CD8-positive, alpha-beta memory T cell (primary cell): Measurements from ENCODE around the gene SNTG2. TPM values are rescaled to one million over a fixed set of nuclear protein-coding genes. Genes with fewer than 3 reads are reported as not detected.

Experiments used
- CTCF ChIA-PET: fragments of 350-600 bp; sonication (Branson Sonifier 250); formaldehyde crosslinking; loops from one replicate; lab custom pipeline; 2021; ENCODE audit warnings: antibody characterized with exemption; lab: Charles Lee
- POLR2A ChIA-PET: fragments of 350-600 bp; sonication (Branson Sonifier 250); formaldehyde crosslinking; loops from one replicate; lab custom pipeline; 2021; ENCODE audit warnings: antibody characterized with exemption; lab: Charles Lee
- DNase-seq, 5 donors: peaks; one replicate each; pipeline versions ENCODE4 v3.0.0 to v3.0.0-alpha.2; 2020 to 2022; ENCODE audit warnings: mixed read lengths in 1 of 5
- H3K27ac ChIP-seq: one replicate; pipeline ENCODE4 v1.7.0; 2013; ENCODE audit warnings: low read depth, mild to moderate bottlenecking, low read length, moderate library complexity
- H3K27me3 ChIP-seq: 2 replicates; pipeline ENCODE4 v1.7.0; 2013; ENCODE audit warnings: low read length, mild to moderate bottlenecking; ENCODE audit not compliant: insufficient read depth, poor library complexity, severe bottlenecking
- H3K36me3 ChIP-seq: 2 replicates; pipeline ENCODE4 v1.7.0; 2013; ENCODE audit warnings: mild to moderate bottlenecking, low read length, moderate library complexity; ENCODE audit not compliant: insufficient read depth
- H3K4me1 ChIP-seq: 2 replicates; pipeline ENCODE4 v1.7.0; 2013; ENCODE audit warnings: mild to moderate bottlenecking, low read length, moderate library complexity; ENCODE audit not compliant: insufficient read depth
- H3K4me3 ChIP-seq: 2 replicates; pipeline ENCODE4 v1.7.0; 2013; ENCODE audit warnings: mild to moderate bottlenecking, low read length
- H3K9me3 ChIP-seq: 2 replicates; pipeline ENCODE4 v1.7.0; 2013; ENCODE audit warnings: mild to moderate bottlenecking, low read length
- H3K27ac Mint-ChIP-seq, 8 donors: one replicate each; pipeline ENCODE4 v1.8.0; 2020 to 2021; ENCODE audit warnings: mixed read lengths in 8 of 8, mild to moderate bottlenecking in 6 of 8, inconsistent platforms in 3 of 8, moderate library complexity in 3 of 8
- H3K27me3 Mint-ChIP-seq, 2 donors: one replicate each; pipeline ENCODE4 v1.8.0; 2020 to 2021; ENCODE audit warnings: mixed read lengths in 2 of 2, mild to moderate bottlenecking in 1 of 2, moderate library complexity in 1 of 2
- H3K36me3 Mint-ChIP-seq, 3 donors: one replicate each; pipeline ENCODE4 v1.8.0; 2020 to 2021; ENCODE audit warnings: mixed read lengths in 3 of 3, inconsistent platforms in 1 of 3, mild to moderate bottlenecking in 1 of 3
- H3K4me1 Mint-ChIP-seq, 3 donors: one replicate each; pipeline ENCODE4 v1.8.0; 2020 to 2021; ENCODE audit warnings: mixed read lengths in 3 of 3, inconsistent platforms in 1 of 3, mild to moderate bottlenecking in 1 of 3
- H3K4me3 Mint-ChIP-seq, 7 donors: one replicate each; pipeline ENCODE4 v1.8.0; 2020 to 2021; ENCODE audit warnings: mixed read lengths in 7 of 7, mild to moderate bottlenecking in 6 of 7, moderate library complexity in 4 of 7, inconsistent platforms in 2 of 7
- H3K9me3 Mint-ChIP-seq, 5 donors: one replicate each; pipeline ENCODE4 v1.8.0; 2020 to 2022; ENCODE audit warnings: mixed read lengths in 5 of 5, mild to moderate bottlenecking in 3 of 5, moderate library complexity in 2 of 5, inconsistent platforms in 1 of 5
- polyA plus RNA-seq: library from polyadenylated mRNA; unstranded; fragments of 300-500 nt; fragmentation: Illumina TruSeq; gene quantifications from one replicate; pipeline ENCODE4 v1.2.3, GENCODE V29; 2021
- total RNA-seq, 2 experiments: library from RNA; stranded (reverse); gene quantifications; one replicate each; pipeline ENCODE4 v1.2.3, GENCODE V29; 2021

The SNTG2 gene
- total and polyA plus RNA-seq, 3 experiments from 2014 or later: 0.30 to 1.7 (median 1.3) TPM

GRCh38 chr2:929925-930324, 20.7 kb upstream of the SNTG2 start:
- Mint-ChIP-seq H3K27ac (no peak overlapping the region), H3K4me1 (no peaks in the 10 kb centered on the region), H3K36me3 (no peaks in the 10 kb centered on the region), H3K4me3 (no peak overlapping the region), H3K9me3 (no peaks in the 10 kb centered on the region), H3K27me3 (peaks cover 4 to 5% of the 10 kb centered on the region in 2 donors)
- CTCF ChIA-PET: no interaction called here
- POLR2A ChIA-PET: no interaction called here
- no peak for DNase-seq
- H3K9me3 ChIP-seq: no peaks in the 10 kb centered on the region
- no peaks in the 10 kb centered on the region for H3K36me3 ChIP-seq
- no peak overlapping the region for H3K4me3 ChIP-seq
- H3K4me1 ChIP-seq: no peaks in the 10 kb centered on the region
- no peaks in the 10 kb centered on the region for H3K27me3 ChIP-seq
- no peak overlapping the region for H3K27ac ChIP-seq

GRCh38 chr2:930935-931334, 19.7 kb upstream of the SNTG2 start:
- Histone ChIP-seq H3K27me3 (no peaks in the 10 kb centered on the region), H3K27ac (no peak overlapping the region), H3K36me3 (no peaks in the 10 kb centered on the region), H3K4me1 (no peaks in the 10 kb centered on the region), H3K9me3 (no peaks in the 10 kb centered on the region), H3K4me3 (no peak overlapping the region)
- DNase-seq: no peak
- H3K4me1 Mint-ChIP-seq: no peaks in the 10 kb centered on the region
- H3K27ac Mint-ChIP-seq: no peak overlapping the region
- H3K4me3 Mint-ChIP-seq: no peak overlapping the region
- no peaks in the 10 kb centered on the region for H3K9me3 Mint-ChIP-seq
- ChIA-PET POLR2A (no interaction called here), CTCF (no interaction called here)
- H3K36me3 Mint-ChIP-seq: no peaks in the 10 kb centered on the region
- H3K27me3 Mint-ChIP-seq: peaks cover 0 to 3% of the 10 kb centered on the region in 2 donors

- Histone ChIP-seq H3K4me3 (no peak overlapping the region), H3K27me3 (no peaks in the 10 kb centered on the region), H3K9me3 (no peaks in the 10 kb centered on the region), H3K4me1 (no peaks in the 10 kb centered on the region), H3K36me3 (no peaks in the 10 kb centered on the region), H3K27ac (no peak overlapping the region)
- Mint-ChIP-seq H3K9me3 (no peaks in the 10 kb centered on the region), H3K4me3 (no peak overlapping the region), H3K4me1 (no peaks in the 10 kb centered on the region), H3K36me3 (no peaks in the 10 kb centered on the region), H3K27ac (no peak overlapping the region), H3K27me3 (peaks cover 0 to 2% of the 10 kb centered on the region in 2 donors)
- ChIA-PET CTCF (no interaction called here), POLR2A (no interaction called here)
- no peak for DNase-seq
These were observed 18.1 kb upstream of the SNTG2 start for GRCh38 chr2:932320-933115.

GRCh38 chr2:933734-934295, 16.8 kb upstream of the SNTG2 start:
- no peaks in the 10 kb centered on the region for H3K4me1 Mint-ChIP-seq
- CTCF ChIA-PET: no interaction called here

GRCh38 chr2:937530-937929, 13.1 kb upstream of the SNTG2 start:
- Histone ChIP-seq H3K36me3 (no peaks in the 10 kb centered on the region), H3K9me3 (no peaks in the 10 kb centered on the region), H3K4me3 (no peak overlapping the region), H3K27ac (no peak overlapping the region), H3K4me1 (no peaks in the 10 kb centered on the region), H3K27me3 (no peaks in the 10 kb centered on the region)
- peaks cover 0 to 6% of the 10 kb centered on the region in 2 donors for H3K27me3 Mint-ChIP-seq
- no peak for DNase-seq
- H3K9me3 Mint-ChIP-seq: no peaks in the 10 kb centered on the region
- POLR2A ChIA-PET: no interaction called here
- no peaks in the 10 kb centered on the region for H3K36me3 Mint-ChIP-seq
- H3K4me3 Mint-ChIP-seq: no peak overlapping the region
- H3K4me1 Mint-ChIP-seq: no peaks in the 10 kb centered on the region
- CTCF ChIA-PET: no interaction called here
- H3K27ac Mint-ChIP-seq: no peak overlapping the region

More at GRCh38 chr2:933734-934295, 16.8 kb upstream of the SNTG2 start:
- H3K9me3 Mint-ChIP-seq: no peaks in the 10 kb centered on the region
- H3K27ac Mint-ChIP-seq: no peak overlapping the region
- Histone ChIP-seq H3K36me3 (no peaks in the 10 kb centered on the region), H3K27me3 (no peaks in the 10 kb centered on the region), H3K27ac (no peak overlapping the region), H3K4me3 (no peak overlapping the region), H3K4me1 (no peaks in the 10 kb centered on the region), H3K9me3 (no peaks in the 10 kb centered on the region)
- POLR2A ChIA-PET: no interaction called here
- no peaks in the 10 kb centered on the region for H3K36me3 Mint-ChIP-seq
- peaks cover 2 to 3% of the 10 kb centered on the region in 2 donors for H3K27me3 Mint-ChIP-seq
- H3K4me3 Mint-ChIP-seq: no peak overlapping the region
- no peak for DNase-seq

GRCh38 chr2:938181-939005, 12.3 kb upstream of the SNTG2 start:
- no peaks in the 10 kb centered on the region for H3K27me3 ChIP-seq
- H3K36me3 ChIP-seq: no peaks in the 10 kb centered on the region
- Mint-ChIP-seq H3K4me3 (no peak overlapping the region), H3K27ac (no peak overlapping the region), H3K9me3 (no peaks in the 10 kb centered on the region), H3K4me1 (no peaks in the 10 kb centered on the region), H3K27me3 (peaks cover 0 to 6% of the 10 kb centered on the region in 2 donors), H3K36me3 (no peaks in the 10 kb centered on the region)
- no peak overlapping the region for H3K27ac ChIP-seq
- H3K4me1 ChIP-seq: no peaks in the 10 kb centered on the region
- no peak for DNase-seq
- CTCF ChIA-PET: no interaction called here
- POLR2A ChIA-PET: no interaction called here
- H3K4me3 ChIP-seq: no peak overlapping the region
- H3K9me3 ChIP-seq: no peaks in the 10 kb centered on the region

- H3K27ac Mint-ChIP-seq: no peak overlapping the region
- CTCF ChIA-PET: no interaction called here
- no peak overlapping the region for H3K4me3 Mint-ChIP-seq
- H3K4me1 Mint-ChIP-seq: no peaks in the 10 kb centered on the region
- no peaks in the 10 kb centered on the region for H3K27me3 ChIP-seq
- no peaks in the 10 kb centered on the region for H3K36me3 Mint-ChIP-seq
- no peaks in the 10 kb centered on the region for H3K9me3 ChIP-seq
- no peak overlapping the region for H3K4me3 ChIP-seq
- no peaks in the 10 kb centered on the region for H3K36me3 ChIP-seq
- POLR2A ChIA-PET: no interaction called here
- no peaks in the 10 kb centered on the region for H3K4me1 ChIP-seq
- DNase-seq: no peak
- peaks cover 0 to 6% of the 10 kb centered on the region in 2 donors for H3K27me3 Mint-ChIP-seq
- no peak overlapping the region for H3K27ac ChIP-seq
- H3K9me3 Mint-ChIP-seq: peaks cover 0 to 6% (median 0%) of the 10 kb centered on the region in 5 donors
These were observed 10.6 kb upstream of the SNTG2 start for GRCh38 chr2:939936-940601.
